Activated T-cell treated with anti-CD3 and anti-CD28 coated beads, Interleukin-2, amount 50 U/mL, for 24 hours (primary cell): ENCODE measurements around the gene NRTN.
A peak's percentile ranks its signal among the peaks of the same experiment; 100 is the strongest.
"Not testable (repeated sequence)": the region's sequence is repeated elsewhere in the genome, so short reads cannot be mapped to it uniquely, and the experiment has no call there.

Experiments
- DNase-seq: peaks from one replicate; pipeline ENCODE4 v3.0.0-alpha.2; 2020
- H3K27ac Mint-ChIP-seq: 2 replicates; pipeline ENCODE4 v1.8.0; 2020; ENCODE audit warnings: mild to moderate bottlenecking, mixed read lengths
- H3K27me3 Mint-ChIP-seq: 2 replicates; pipeline ENCODE4 v1.8.0; 2020; ENCODE audit warnings: mixed read lengths
- H3K36me3 Mint-ChIP-seq: 2 replicates; pipeline ENCODE4 v1.8.0; 2020; ENCODE audit warnings: low read depth, mixed read lengths
- H3K4me1 Mint-ChIP-seq: 2 replicates; pipeline ENCODE4 v1.8.0; 2020; ENCODE audit warnings: low read depth, mixed read lengths
- H3K4me3 Mint-ChIP-seq: 2 replicates; pipeline ENCODE4 v1.8.0; 2020; ENCODE audit warnings: mild to moderate bottlenecking, moderate library complexity, mixed read lengths
- H3K9me3 Mint-ChIP-seq: 2 replicates; pipeline ENCODE4 v1.8.0; 2020; ENCODE audit warnings: mixed read lengths

The NRTN gene

DNA sequence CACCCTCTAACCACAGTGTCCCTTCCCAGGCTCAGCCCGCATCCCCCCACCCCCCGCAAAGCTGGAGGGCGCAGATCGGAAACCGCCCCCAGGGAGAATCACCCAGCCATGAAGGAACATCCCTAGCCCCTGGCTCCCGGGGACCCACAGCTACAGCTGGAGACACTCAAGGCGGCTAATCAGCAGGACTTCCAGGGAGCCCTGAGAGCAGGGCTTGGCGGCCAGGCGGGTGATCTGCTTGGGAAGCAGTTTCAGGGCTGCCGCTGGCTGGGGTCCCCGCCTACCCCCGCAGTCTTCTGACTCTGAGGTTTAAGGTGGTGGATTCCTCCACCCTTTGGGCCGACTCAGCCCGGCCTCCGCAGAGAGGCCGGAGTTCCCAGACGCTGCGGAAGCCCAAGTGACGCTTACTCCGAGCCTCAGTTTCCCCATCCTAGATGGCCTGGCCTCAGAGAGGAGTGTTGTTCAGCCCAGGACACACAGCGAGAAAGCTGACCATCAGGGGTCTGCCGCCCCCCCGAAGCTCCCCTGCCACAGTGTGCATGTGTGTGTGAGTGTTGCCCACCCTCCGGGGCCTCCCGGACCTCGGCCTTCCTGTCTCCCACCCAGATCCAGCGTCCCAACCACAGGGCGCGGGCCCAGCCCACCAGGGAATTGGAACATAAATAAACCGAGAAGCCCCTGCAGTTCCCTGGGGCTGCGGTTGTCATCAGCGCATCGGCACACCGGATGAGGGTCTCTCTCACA lies 24.9 kb downstream of the NRTN start:
- Mint-ChIP-seq H3K36me3 (peaks cover 8% of the 10 kb centered on the region), H3K4me3 (peak overlapping the region; percentile 100), H3K4me1 (peaks cover 20% of the 10 kb centered on the region), H3K9me3 (no peaks in the 10 kb centered on the region), H3K27ac (peak overlapping the region; percentile 68), H3K27me3 (peaks cover 6% of the 10 kb centered on the region)
- no peak for DNase-seq

GRCh38 chr19:5831159-5831558 lies 26.3 kb downstream of the NRTN start:
- DNase-seq: no peak
- no peaks in the 10 kb centered on the region for H3K9me3 Mint-ChIP-seq
- no peak overlapping the region for H3K4me3 Mint-ChIP-seq
- H3K36me3 Mint-ChIP-seq: peaks cover 8% of the 10 kb centered on the region
- no peak overlapping the region for H3K27ac Mint-ChIP-seq
- peaks cover 19% of the 10 kb centered on the region for H3K4me1 Mint-ChIP-seq
- peaks cover 6% of the 10 kb centered on the region for H3K27me3 Mint-ChIP-seq

DNA sequence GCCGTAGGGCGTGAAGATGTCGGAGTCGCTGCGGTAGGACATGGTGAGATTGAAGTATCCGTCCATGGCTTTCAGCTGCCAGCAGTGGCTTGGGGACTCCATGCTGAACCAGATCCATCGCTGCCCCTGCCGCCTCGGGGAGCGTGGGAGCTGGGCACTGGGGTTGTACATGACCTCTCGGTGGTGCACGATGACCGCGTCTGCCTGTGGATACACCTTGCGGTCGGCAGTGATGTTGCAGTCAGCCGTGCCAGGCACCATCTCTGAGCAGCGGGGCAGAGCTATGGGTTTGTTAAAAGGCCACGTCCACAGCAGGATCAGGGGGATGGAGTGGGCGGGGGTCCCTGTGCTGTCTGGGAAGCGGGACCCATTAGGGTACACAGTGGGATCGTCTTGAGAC lies 27.2 kb downstream of the NRTN start:
- Mint-ChIP-seq H3K9me3 (no peaks in the 10 kb centered on the region), H3K27me3 (peaks cover 8% of the 10 kb centered on the region), H3K27ac (no peak overlapping the region), H3K36me3 (peaks cover 8% of the 10 kb centered on the region), H3K4me3 (no peak overlapping the region), H3K4me1 (peaks cover 11% of the 10 kb centered on the region)
- no peak for DNase-seq

DNA sequence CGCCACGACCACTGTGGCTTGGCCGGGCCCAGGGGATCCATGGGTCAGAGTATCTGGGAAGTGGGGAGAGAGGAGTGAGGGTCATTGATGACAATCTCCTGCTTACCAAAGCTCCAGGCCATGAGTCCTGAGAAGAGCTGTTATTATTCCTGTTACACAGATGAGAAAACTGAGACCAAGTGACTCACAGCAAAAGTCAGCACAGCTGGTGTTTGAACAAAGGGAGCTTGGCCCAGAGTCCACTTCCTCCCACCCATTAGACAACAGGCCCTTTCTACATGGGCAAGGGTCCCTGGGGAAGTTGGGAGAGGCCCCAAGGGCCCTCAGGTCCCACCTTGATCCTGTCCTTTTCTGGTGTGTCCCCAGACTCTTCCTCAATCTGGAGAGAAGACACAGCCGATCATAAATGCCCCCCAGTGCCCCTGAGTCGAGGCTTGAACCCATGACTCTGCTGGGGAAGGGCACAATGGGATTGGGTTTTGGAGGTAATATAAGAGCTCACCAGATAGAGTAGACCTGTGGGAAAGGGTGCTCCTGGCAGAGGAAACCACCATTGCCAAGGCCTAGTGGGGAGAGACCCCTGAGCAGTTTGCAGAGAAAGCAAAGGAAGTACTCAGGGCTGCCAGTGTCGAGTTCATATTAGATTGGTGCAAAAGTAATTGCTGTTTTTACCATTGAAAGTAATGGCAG lies 27.8 kb downstream of the NRTN start:
- no peak overlapping the region for H3K27ac Mint-ChIP-seq
- H3K4me1 Mint-ChIP-seq: peaks cover 9% of the 10 kb centered on the region
- peaks cover 8% of the 10 kb centered on the region for H3K36me3 Mint-ChIP-seq
- no peak overlapping the region for H3K4me3 Mint-ChIP-seq
- no peak for DNase-seq
- no peaks in the 10 kb centered on the region for H3K9me3 Mint-ChIP-seq
- peaks cover 13% of the 10 kb centered on the region for H3K27me3 Mint-ChIP-seq

- H3K27ac Mint-ChIP-seq: no peak overlapping the region
- no peak for DNase-seq
- no peak overlapping the region for H3K4me3 Mint-ChIP-seq
- peaks cover 20% of the 10 kb centered on the region for H3K27me3 Mint-ChIP-seq
- H3K36me3 Mint-ChIP-seq: no peaks in the 10 kb centered on the region
- H3K4me1 Mint-ChIP-seq: peaks cover 8% of the 10 kb centered on the region
- no peaks in the 10 kb centered on the region for H3K9me3 Mint-ChIP-seq
These were observed 33.0 kb downstream of the NRTN start for GRCh38 chr19:5837761-5838352.

DNA sequence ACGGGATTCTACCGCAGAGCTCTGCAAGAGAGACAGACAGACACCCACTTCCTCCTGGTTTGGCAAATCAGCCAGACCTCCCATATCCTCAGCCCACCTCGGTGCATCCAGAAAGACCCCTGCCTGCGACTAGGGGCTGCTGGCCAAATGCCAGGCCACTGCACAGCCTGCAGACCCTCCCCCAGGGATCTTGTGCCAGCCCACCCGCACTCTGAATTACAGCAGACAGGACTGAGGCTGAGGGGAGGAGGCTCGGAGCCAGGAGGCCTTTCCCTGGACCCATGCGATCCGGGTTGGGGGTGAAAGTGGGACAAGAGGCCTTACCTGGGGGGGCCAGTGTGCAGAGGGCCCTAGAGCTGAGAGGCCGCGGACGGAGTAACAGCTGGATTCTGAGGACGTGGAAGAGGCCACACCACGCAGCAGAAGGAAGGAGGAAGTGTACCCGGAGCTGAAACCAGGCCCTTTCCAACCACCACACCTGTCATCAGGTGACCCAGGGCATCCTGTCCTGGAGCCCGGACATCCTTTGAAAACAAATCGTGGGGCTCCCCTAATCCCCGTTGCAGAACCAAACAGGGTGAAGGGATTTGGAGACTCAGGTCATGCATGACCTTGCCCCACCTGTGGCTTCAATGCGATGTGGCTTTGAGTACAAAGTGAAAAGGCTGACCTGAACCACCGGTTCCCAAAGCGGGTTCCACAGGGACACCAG lies 33.6 kb downstream of the NRTN start:
- Mint-ChIP-seq H3K9me3 (no peaks in the 10 kb centered on the region), H3K36me3 (no peaks in the 10 kb centered on the region), H3K27me3 (peaks cover 20% of the 10 kb centered on the region)

GRCh38 chr19:5839065-5840017 lies 34.5 kb downstream of the NRTN start, which contains the start of gene FUT6:
Gene FUT6 (minus strand): TSS chr19:5839702. CDS start chr19:5832567, 7,135 bp downstream.
- DNase-seq: no peak
- no peaks in the 10 kb centered on the region for H3K9me3 Mint-ChIP-seq
- peaks cover 8% of the 10 kb centered on the region for H3K4me1 Mint-ChIP-seq
- peaks cover 17% of the 10 kb centered on the region for H3K27me3 Mint-ChIP-seq
- H3K27ac Mint-ChIP-seq: no peak within 1 kb of the TSS
- no peaks in the 10 kb centered on the region for H3K36me3 Mint-ChIP-seq
- no peak within 1 kb of the TSS for H3K4me3 Mint-ChIP-seq

More for the DNA sequence above, 33.6 kb downstream of the NRTN start:
- Mint-ChIP-seq H3K27ac (no peak overlapping the region), H3K4me1 (peaks cover 8% of the 10 kb centered on the region), H3K4me3 (no peak overlapping the region)
- DNase-seq: no peak

GRCh38 chr19:5841735-5842111 lies 36.9 kb downstream of the NRTN start:
- H3K27me3 Mint-ChIP-seq: peaks cover 14% of the 10 kb centered on the region
- not testable (repeated sequence) for H3K27ac Mint-ChIP-seq, DNase-seq, H3K4me1 Mint-ChIP-seq, H3K36me3 Mint-ChIP-seq, H3K4me3 Mint-ChIP-seq, H3K9me3 Mint-ChIP-seq

DNA sequence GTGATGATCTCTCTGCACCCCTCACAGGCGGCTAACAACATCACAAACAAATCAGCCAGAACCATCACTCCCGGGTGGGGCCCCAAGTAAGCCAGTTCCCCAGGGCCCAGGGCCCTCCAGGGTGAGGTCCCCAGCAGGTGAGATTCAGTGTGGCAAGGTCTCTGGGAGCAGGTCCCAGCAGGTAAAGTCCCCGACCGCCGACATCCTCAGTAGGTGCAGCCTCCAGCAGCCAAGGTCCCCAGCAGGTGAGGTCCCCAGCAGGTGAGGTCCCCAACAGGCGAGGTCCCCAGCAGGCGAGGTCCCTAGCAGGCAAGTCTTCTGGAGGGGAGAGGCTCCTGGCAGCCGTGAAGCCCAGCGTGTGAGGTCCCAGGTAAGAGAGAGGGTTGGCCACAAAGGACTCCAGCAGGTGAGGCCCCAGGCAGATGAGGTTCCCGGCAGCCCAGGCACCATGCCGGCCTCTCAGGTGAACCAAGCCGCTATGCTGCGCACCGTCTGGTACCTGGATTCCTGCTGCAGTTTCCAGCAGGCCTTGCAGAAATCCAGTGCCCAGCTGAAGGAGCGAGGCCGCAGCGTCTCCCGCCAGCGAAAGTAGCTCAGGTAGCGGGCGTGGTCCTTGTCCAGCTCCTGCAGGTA lies 38.5 kb downstream of the NRTN start:
- Mint-ChIP-seq H3K9me3 (no peaks in the 10 kb centered on the region), H3K36me3 (no peaks in the 10 kb centered on the region), H3K27me3 (peaks cover 2% of the 10 kb centered on the region), H3K4me3 (no peak overlapping the region), H3K27ac (no peak overlapping the region), H3K4me1 (peaks cover 3% of the 10 kb centered on the region)
- no peak for DNase-seq

- no peak overlapping the region for H3K4me3 Mint-ChIP-seq
- no peaks in the 10 kb centered on the region for H3K27me3 Mint-ChIP-seq
- H3K27ac Mint-ChIP-seq: no peak overlapping the region
- no peaks in the 10 kb centered on the region for H3K4me1 Mint-ChIP-seq
- DNase-seq: no peak
- H3K36me3 Mint-ChIP-seq: no peaks in the 10 kb centered on the region
- H3K9me3 Mint-ChIP-seq: no peaks in the 10 kb centered on the region
These were observed 39.9 kb downstream of the NRTN start for GRCh38 chr19:5844456-5845433.

DNA sequence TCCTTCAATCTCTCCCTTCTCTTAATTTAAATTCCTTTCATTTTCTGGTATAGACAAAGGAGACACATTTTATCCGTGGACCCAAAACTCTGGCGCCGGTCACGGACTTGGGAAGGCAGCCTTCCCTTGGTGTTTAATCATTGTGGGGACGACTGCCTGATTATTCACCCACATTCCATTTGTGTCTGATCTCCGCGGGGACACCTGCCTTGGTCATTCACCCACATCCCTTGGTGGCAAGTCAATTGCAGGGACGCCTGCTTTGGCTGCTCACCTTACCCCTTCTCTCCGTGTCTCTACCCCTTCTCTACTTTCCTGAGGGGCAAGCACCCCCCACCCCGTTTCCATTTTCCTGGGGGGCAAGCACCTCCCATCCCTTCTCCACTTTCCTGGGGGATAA lies 43.0 kb downstream of the NRTN start:
- H3K4me1 Mint-ChIP-seq: not testable (repeated sequence)

GRCh38 chr19:5848621-5849020 lies 43.8 kb downstream of the NRTN start:
- H3K4me3 Mint-ChIP-seq, H3K27ac Mint-ChIP-seq, DNase-seq, H3K27me3 Mint-ChIP-seq, H3K9me3 Mint-ChIP-seq, H3K4me1 Mint-ChIP-seq, H3K36me3 Mint-ChIP-seq: not testable (repeated sequence)

More for the DNA sequence above, 43.0 kb downstream of the NRTN start:
- not testable (repeated sequence) for H3K36me3 Mint-ChIP-seq, H3K27ac Mint-ChIP-seq, H3K4me3 Mint-ChIP-seq, H3K27me3 Mint-ChIP-seq, DNase-seq, H3K9me3 Mint-ChIP-seq
